Activated CD4-positive, alpha-beta T cell treated with anti-CD3 and anti-CD28 coated beads for 48 hours (primary cell): ENCODE data around the gene SYDE1.

Source experiments
- DNase-seq: peaks from one replicate; pipeline ENCODE4 v3.0.0-alpha.2; 2020

SYDE1 gene

GRCh38 chr19:15125232-15126067 lies 18.2 kb downstream of the SYDE1 start:
- DNase-seq, result peak; percentile 99

GRCh38 chr19:15126131-15126910 lies 19.1 kb downstream of the SYDE1 start:
- no peak for DNase-seq

- DNase-seq, result no peak
These were observed 21.1 kb downstream of the SYDE1 start for GRCh38 chr19:15128162-15128770.

GRCh38 chr19:15129856-15130585 lies 22.8 kb downstream of the SYDE1 start:
- DNase-seq, result peak; percentile 65

GRCh38 chr19:15136234-15136954 lies 29.2 kb downstream of the SYDE1 start:
- no peak for DNase-seq

- DNase-seq, result no peak
These were observed 30.6 kb downstream of the SYDE1 start for GRCh38 chr19:15137777-15138176.

GRCh38 chr19:15138427-15138826 lies 31.2 kb downstream of the SYDE1 start:
- DNase-seq, result no peak

- no peak for DNase-seq
These were observed 33.9 kb downstream of the SYDE1 start for GRCh38 chr19:15141143-15141542.

GRCh38 chr19:15142313-15142712 lies 35.1 kb downstream of the SYDE1 start:
- no peak for DNase-seq

- DNase-seq, result no peak
These were observed 36.9 kb downstream of the SYDE1 start for GRCh38 chr19:15144046-15144646.

- no peak for DNase-seq
These were observed 39.9 kb downstream of the SYDE1 start for GRCh38 chr19:15147090-15147489.

GRCh38 chr19:15149737-15150136 lies 42.5 kb downstream of the SYDE1 start:
- DNase-seq, result no peak

- peak; percentile 66 for DNase-seq
These were observed 46.9 kb downstream of the SYDE1 start for GRCh38 chr19:15154002-15154612.

GRCh38 chr19:15155296-15155695 lies 48.1 kb downstream of the SYDE1 start:
- no peak for DNase-seq

- no peak for DNase-seq
These were observed 49.2 kb downstream of the SYDE1 start for GRCh38 chr19:15156391-15156790.

GRCh38 chr19:15159251-15159650 lies 52.0 kb downstream of the SYDE1 start:
- DNase-seq, result no peak

GRCh38 chr19:15161028-15161984 lies 54.1 kb downstream of the SYDE1 start:
- no peak for DNase-seq
